GM12878 (cell line): Measurements from ENCODE around the gene GON7.

Experiments used
- HDAC6 ChIP-seq: fragments of 200-600 bp; sonication (generic); IDR thresholded peaks from one replicate; pipeline ENCODE4 v1.8.0; 2017; ENCODE audit warnings: antibody characterized with exemption; ENCODE audit not compliant: unreplicated experiment
- POLR2A ChIP-seq: IDR thresholded peaks from 2 replicates; pipeline ENCODE4 v1.6.1; 2011; ENCODE audit warnings: low read depth, mild to moderate bottlenecking, low read length
- RCOR1 ChIP-seq: conservative IDR thresholded peaks from 2 replicates; pipeline ENCODE4 v1.6.1; 2012; ENCODE audit warnings: low read depth, low read length, improper control_type of control experiment
- SUZ12 ChIP-seq: fragments of 200-600 bp; sonication (generic); IDR thresholded peaks from one replicate; pipeline ENCODE4 v1.6.1; 2018; ENCODE audit warnings: antibody characterized with exemption, mild to moderate bottlenecking; ENCODE audit not compliant: unreplicated experiment
- ZNF217 ChIP-seq: fragments of 450-650 bp; IDR thresholded peaks from 2 replicates; pipeline ENCODE4 v1.6.1; 2017; ENCODE audit warnings: antibody characterized with exemption, mild to moderate bottlenecking
- TF ChIP-seq, protein P1 (sequence below), 3 experiments: IDR thresholded peaks in 2 of 3; conservative IDR thresholded peaks in 1 of 3; 2 replicates each; pipeline ENCODE4 v1.5.1; 2011; ENCODE audit warnings: low read depth in 3 of 3, low read length in 3 of 3, mild to moderate bottlenecking in 3 of 3, control low read depth in 2 of 3, moderate library complexity in 2 of 3, inconsistent platforms in 1 of 3, mixed read lengths in 1 of 3; ENCODE audit not compliant: control insufficient read depth in 2 of 3, insufficient read depth in 1 of 3; ENCODE audit errors: extremely low read depth in 1 of 3
- TF ChIP-seq, protein P2 (sequence below): IDR thresholded peaks from 2 replicates; pipeline ENCODE4 v1.6.1; 2012; ENCODE audit warnings: low read depth, low read length, improper control_type of control experiment
- TF ChIP-seq, protein P3 (sequence below): fragments of 450-650 bp; formaldehyde crosslinking; IDR thresholded peaks from 2 replicates; pipeline ENCODE4 v1.4.0; 2020; ENCODE audit warnings: mild to moderate bottlenecking, moderate library complexity

DNA sequence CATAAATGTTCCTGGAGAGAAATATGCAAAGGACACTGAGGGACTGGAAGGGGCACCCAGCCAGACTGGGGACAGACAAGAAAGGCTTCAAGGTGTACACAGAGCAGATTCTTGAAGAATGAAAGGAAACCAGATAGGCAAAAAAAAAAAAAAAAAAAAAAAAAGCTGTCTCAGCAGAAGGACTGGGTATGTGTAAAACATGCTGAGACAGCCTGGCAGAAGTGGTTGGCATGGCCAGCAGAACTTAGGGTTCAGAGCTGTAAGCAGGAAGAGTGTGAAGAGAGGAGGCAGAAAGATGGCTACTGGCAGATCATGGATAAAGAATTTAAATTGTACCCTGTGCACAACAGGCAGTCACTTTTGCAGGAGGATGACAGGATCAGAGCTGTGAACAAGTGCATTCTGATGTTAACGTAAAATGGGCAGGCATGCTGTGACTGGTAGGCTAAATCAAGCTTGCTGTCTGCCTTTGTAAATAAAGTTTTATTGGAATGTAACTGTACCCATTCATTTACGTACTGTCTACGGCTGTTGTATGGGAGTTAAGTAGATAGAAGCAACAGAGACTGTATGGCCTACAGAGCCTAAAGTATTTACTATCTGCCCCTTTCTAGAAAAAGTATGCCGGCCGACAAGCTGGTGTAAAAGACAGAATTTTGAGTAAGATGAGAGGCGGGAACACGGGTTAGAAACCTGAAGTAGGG, 42.4 kb upstream of the GON7 start:
- TF ChIP-seq POLR2A (no peak), RCOR1 (no peak), SUZ12 (no peak), HDAC6 (no peak), ZNF217 (no peak)
- TF ChIP-seq, protein P1, sequence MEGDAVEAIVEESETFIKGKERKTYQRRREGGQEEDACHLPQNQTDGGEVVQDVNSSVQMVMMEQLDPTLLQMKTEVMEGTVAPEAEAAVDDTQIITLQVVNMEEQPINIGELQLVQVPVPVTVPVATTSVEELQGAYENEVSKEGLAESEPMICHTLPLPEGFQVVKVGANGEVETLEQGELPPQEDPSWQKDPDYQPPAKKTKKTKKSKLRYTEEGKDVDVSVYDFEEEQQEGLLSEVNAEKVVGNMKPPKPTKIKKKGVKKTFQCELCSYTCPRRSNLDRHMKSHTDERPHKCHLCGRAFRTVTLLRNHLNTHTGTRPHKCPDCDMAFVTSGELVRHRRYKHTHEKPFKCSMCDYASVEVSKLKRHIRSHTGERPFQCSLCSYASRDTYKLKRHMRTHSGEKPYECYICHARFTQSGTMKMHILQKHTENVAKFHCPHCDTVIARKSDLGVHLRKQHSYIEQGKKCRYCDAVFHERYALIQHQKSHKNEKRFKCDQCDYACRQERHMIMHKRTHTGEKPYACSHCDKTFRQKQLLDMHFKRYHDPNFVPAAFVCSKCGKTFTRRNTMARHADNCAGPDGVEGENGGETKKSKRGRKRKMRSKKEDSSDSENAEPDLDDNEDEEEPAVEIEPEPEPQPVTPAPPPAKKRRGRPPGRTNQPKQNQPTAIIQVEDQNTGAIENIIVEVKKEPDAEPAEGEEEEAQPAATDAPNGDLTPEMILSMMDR (IDR thresholded peaks at IDR 0.05 in 2 of 3, conservative IDR thresholded peaks at IDR 0.05 in 1 of 3; ENCODE audit: control insufficient read depth in 2 of 3, extremely low read depth in 1 of 3, insufficient read depth in 1 of 3, low read depth in 3 of 3, low read length in 3 of 3), result no peak
- TF ChIP-seq, protein P2, sequence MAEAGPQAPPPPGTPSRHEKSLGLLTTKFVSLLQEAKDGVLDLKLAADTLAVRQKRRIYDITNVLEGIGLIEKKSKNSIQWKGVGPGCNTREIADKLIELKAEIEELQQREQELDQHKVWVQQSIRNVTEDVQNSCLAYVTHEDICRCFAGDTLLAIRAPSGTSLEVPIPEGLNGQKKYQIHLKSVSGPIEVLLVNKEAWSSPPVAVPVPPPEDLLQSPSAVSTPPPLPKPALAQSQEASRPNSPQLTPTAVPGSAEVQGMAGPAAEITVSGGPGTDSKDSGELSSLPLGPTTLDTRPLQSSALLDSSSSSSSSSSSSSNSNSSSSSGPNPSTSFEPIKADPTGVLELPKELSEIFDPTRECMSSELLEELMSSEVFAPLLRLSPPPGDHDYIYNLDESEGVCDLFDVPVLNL, result no peak
- TF ChIP-seq, protein P3, sequence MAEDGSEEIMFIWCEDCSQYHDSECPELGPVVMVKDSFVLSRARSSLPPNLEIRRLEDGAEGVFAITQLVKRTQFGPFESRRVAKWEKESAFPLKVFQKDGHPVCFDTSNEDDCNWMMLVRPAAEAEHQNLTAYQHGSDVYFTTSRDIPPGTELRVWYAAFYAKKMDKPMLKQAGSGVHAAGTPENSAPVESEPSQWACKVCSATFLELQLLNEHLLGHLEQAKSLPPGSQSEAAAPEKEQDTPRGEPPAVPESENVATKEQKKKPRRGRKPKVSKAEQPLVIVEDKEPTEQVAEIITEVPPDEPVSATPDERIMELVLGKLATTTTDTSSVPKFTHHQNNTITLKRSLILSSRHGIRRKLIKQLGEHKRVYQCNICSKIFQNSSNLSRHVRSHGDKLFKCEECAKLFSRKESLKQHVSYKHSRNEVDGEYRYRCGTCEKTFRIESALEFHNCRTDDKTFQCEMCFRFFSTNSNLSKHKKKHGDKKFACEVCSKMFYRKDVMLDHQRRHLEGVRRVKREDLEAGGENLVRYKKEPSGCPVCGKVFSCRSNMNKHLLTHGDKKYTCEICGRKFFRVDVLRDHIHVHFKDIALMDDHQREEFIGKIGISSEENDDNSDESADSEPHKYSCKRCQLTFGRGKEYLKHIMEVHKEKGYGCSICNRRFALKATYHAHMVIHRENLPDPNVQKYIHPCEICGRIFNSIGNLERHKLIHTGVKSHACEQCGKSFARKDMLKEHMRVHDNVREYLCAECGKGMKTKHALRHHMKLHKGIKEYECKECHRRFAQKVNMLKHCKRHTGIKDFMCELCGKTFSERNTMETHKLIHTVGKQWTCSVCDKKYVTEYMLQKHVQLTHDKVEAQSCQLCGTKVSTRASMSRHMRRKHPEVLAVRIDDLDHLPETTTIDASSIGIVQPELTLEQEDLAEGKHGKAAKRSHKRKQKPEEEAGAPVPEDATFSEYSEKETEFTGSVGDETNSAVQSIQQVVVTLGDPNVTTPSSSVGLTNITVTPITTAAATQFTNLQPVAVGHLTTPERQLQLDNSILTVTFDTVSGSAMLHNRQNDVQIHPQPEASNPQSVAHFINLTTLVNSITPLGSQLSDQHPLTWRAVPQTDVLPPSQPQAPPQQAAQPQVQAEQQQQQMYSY (CRISPR knock-in tag), result no peak
